Measurements from ENCODE around the gene PAXIP1.

PAXIP1 gene

GRCh38 chr7:154914308-154914995, 88.5 kb downstream of the PAXIP1 start:
- no peak for DNase-seq (ENCODE audit: low read depth)
- TF ChIP-seq, protein P1, sequence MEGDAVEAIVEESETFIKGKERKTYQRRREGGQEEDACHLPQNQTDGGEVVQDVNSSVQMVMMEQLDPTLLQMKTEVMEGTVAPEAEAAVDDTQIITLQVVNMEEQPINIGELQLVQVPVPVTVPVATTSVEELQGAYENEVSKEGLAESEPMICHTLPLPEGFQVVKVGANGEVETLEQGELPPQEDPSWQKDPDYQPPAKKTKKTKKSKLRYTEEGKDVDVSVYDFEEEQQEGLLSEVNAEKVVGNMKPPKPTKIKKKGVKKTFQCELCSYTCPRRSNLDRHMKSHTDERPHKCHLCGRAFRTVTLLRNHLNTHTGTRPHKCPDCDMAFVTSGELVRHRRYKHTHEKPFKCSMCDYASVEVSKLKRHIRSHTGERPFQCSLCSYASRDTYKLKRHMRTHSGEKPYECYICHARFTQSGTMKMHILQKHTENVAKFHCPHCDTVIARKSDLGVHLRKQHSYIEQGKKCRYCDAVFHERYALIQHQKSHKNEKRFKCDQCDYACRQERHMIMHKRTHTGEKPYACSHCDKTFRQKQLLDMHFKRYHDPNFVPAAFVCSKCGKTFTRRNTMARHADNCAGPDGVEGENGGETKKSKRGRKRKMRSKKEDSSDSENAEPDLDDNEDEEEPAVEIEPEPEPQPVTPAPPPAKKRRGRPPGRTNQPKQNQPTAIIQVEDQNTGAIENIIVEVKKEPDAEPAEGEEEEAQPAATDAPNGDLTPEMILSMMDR (IDR thresholded peaks at IDR 0.05; ENCODE audit: insufficient read depth, low read depth, low read length, missing control alignments): no peak
- no peak overlapping the region for H3K4me3 ChIP-seq (ENCODE audit: low read depth, low read length)

DNA sequence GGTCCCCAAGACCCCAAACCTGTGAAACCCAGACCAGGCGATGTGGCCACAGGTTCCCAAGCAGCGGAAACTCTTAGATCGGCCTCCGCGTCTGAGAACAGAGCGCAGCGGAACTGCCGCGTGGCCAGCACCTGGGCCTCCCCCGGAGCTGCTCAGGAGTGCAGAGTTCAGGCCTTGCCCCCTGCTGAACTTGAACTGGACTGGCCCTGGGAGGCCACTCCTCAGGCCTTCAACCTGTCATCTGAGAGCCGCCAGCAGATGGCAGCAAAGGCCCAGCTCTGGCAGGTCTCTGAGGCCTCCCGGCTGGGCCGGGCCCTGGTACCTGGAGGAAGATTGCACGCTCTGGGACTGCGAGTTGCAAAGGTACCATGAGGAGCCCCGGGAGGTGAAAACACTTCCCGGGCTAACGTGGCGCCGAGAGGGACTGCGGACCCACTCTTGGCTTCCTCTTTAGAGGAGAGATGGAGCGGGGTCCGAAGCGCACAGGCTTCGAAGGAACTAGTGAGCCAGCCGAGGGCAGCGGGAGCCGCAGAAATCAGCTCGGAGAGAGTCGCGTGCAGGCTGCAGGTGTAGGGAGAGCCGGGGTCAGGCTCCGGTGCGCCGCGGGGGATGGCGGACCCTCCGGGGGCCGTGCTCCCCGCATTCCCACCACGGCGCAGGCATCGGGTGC, 89.2 kb downstream of the PAXIP1 start:
- H3K4me3 ChIP-seq (ENCODE audit: low read depth, low read length): no peak overlapping the region
- TF ChIP-seq, protein P1 (IDR thresholded peaks at IDR 0.05; ENCODE audit: insufficient read depth, low read depth, low read length, missing control alignments): peak; percentile 93
- DNase-seq (ENCODE audit: low read depth): peak; percentile 76

GRCh38 chr7:154912871-154913637, 89.9 kb downstream of the PAXIP1 start:
- no peak for DNase-seq (ENCODE audit: low read depth)
- H3K4me3 ChIP-seq (ENCODE audit: low read depth, low read length): no peak overlapping the region
- TF ChIP-seq, protein P1 (IDR thresholded peaks at IDR 0.05; ENCODE audit: insufficient read depth, low read depth, low read length, missing control alignments): no peak

- TF ChIP-seq, protein P1 (IDR thresholded peaks at IDR 0.05; ENCODE audit: insufficient read depth, low read depth, low read length, missing control alignments): no peak
- no peak overlapping the region for H3K4me3 ChIP-seq (ENCODE audit: low read depth, low read length)
- DNase-seq (ENCODE audit: low read depth): no peak
These were observed 91.0 kb downstream of the PAXIP1 start for GRCh38 chr7:154911862-154912455.

- TF ChIP-seq, protein P1 (IDR thresholded peaks at IDR 0.05; ENCODE audit: insufficient read depth, low read depth, low read length, missing control alignments): no peak
- DNase-seq (ENCODE audit: low read depth): no peak
- H3K4me3 ChIP-seq (ENCODE audit: low read depth, low read length): no peak overlapping the region
These were observed 91.5 kb downstream of the PAXIP1 start for GRCh38 chr7:154911411-154911810.

- no peak overlapping the region for H3K4me3 ChIP-seq (ENCODE audit: low read depth, low read length)
- DNase-seq (ENCODE audit: low read depth): no peak
- TF ChIP-seq, protein P1 (IDR thresholded peaks at IDR 0.05; ENCODE audit: insufficient read depth, low read depth, low read length, missing control alignments): no peak
These were observed 91.9 kb downstream of the PAXIP1 start for GRCh38 chr7:154910977-154911376.
